Mammary epithelial cell (primary cell): ENCODE data around the gene PIF1.

Experiments used
- EZH2 ChIP-seq: IDR thresholded peaks from 2 replicates; pipeline ENCODE4 v1.6.1; 2012; ENCODE audit warnings: low read length, inconsistent platforms, borderline replicate concordance
- TF ChIP-seq, protein P1 (sequence below), 2 donors: IDR thresholded peaks in 1 of 2; conservative IDR thresholded peaks in 1 of 2; 2 replicates each; pipeline ENCODE4 v1.5.1; 2011 to 2012; ENCODE audit warnings: inconsistent platforms in 2 of 2, low read length in 2 of 2, mild to moderate bottlenecking in 2 of 2, control low read depth in 1 of 2, low read depth in 1 of 2; ENCODE audit not compliant: insufficient read depth in 1 of 2; ENCODE audit errors: extremely low read depth in 1 of 2

- TF ChIP-seq, protein P1, sequence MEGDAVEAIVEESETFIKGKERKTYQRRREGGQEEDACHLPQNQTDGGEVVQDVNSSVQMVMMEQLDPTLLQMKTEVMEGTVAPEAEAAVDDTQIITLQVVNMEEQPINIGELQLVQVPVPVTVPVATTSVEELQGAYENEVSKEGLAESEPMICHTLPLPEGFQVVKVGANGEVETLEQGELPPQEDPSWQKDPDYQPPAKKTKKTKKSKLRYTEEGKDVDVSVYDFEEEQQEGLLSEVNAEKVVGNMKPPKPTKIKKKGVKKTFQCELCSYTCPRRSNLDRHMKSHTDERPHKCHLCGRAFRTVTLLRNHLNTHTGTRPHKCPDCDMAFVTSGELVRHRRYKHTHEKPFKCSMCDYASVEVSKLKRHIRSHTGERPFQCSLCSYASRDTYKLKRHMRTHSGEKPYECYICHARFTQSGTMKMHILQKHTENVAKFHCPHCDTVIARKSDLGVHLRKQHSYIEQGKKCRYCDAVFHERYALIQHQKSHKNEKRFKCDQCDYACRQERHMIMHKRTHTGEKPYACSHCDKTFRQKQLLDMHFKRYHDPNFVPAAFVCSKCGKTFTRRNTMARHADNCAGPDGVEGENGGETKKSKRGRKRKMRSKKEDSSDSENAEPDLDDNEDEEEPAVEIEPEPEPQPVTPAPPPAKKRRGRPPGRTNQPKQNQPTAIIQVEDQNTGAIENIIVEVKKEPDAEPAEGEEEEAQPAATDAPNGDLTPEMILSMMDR (conservative IDR thresholded peaks at IDR 0.05 in 1 of 2, IDR thresholded peaks at IDR 0.05 in 1 of 2; ENCODE audit: extremely low read depth in 1 of 2, insufficient read depth in 1 of 2, low read depth in 1 of 2, low read length in 2 of 2): no peak
- TF ChIP-seq EZH2: no peak
Observed at GRCh38 chr15:64870353-64870752, 44.9 kb upstream of the PIF1 start.
